Inferior parietal cortex (tissue), 1 donor: ENCODE data around the gene NOTUM.
A peak's percentile ranks its signal among the peaks of the same experiment; 100 is the strongest.
"Not testable (repeated sequence)": the region's sequence is repeated elsewhere in the genome, so short reads cannot be mapped to it uniquely, and the experiment has no call there.

Source experiments
- DNase-seq: peaks from one replicate; pipeline ENCODE4 v3.0.0-alpha.2; 2016; ENCODE audit errors: extremely low spot score

Gene NOTUM

DNA sequence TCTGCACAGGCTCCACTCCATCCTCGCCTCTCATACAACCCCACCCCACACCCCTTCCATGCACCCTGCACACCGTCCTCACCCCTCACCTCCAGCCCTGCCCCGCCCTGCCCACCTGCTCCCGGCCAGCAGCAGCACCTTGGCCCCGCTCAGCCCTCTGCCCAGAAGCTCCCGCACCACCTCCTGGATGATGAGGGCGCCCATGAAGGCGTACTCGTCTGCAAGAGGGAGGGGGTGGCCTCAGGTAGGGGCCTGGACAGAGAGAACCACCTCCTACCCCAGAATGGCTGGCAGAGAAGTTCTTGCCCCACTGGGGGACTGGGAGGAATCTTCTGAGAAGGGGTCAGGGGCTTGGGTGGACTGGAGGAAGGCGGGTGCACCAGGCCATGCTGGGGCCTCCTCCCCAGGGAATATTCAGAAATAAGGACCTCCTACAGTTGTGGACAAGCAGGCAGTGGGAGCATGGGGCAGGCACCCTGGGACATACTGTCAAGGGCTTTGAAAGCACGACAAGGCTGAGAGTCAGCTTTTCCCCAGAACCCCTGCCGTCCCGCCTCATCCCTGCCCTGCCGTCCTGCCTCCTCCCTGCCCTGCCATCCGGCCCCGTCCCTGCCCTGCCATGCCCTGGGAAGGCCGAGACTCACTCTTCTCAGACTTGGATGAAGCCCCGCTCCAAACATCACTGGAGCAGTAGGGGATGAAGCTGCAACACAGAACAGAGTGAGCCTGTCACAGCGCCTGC, 3.1 kb downstream of the NOTUM start:
- DNase-seq, result no peak

DNA sequence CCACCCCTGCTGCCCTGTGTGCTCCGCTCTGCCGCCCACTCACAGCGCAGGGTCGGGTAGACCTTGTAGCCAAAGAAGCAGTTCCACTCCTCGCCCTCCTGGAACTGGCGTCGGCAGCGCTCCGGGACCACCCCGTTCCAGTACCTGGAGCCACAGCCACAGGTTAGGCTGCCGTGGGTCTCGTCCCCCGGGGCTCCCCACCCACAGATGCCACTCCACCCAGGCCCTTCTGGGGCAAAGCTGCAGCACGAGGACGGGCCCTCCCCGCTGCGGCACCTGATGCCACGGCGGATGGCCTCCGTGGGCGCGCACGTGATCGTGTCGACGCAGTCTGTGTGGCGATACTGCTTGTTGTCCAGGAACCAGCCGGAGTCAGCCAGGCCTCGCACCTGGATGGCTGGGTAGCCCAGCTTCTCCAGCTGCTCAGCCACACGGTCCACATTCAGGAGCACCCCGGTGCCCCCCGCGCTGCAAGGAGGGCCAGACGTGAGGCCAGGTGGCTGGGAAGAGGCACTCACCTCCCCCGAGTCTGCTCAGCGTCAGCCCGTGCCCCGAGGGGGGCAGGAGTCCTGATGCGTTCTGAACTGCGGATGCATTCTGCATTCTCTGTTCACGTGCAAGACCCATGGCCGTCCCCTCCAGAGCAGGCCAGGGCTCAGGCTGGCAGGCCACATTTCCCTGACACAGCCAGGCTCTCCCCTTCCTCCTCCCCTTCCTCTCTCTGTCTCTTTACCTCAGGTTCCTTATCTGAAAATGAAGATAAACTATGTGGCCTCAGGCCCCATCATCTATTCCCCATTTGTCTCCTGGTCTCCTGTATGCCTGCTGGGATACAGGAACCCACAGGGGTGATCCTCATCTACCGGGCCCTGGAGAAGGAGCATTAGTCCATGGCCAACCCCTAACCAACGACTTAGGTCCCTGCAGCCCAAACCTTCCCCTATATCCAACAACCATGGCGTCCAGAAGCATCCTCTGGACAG, 4.1 kb downstream of the NOTUM start:
- no peak for DNase-seq

DNA sequence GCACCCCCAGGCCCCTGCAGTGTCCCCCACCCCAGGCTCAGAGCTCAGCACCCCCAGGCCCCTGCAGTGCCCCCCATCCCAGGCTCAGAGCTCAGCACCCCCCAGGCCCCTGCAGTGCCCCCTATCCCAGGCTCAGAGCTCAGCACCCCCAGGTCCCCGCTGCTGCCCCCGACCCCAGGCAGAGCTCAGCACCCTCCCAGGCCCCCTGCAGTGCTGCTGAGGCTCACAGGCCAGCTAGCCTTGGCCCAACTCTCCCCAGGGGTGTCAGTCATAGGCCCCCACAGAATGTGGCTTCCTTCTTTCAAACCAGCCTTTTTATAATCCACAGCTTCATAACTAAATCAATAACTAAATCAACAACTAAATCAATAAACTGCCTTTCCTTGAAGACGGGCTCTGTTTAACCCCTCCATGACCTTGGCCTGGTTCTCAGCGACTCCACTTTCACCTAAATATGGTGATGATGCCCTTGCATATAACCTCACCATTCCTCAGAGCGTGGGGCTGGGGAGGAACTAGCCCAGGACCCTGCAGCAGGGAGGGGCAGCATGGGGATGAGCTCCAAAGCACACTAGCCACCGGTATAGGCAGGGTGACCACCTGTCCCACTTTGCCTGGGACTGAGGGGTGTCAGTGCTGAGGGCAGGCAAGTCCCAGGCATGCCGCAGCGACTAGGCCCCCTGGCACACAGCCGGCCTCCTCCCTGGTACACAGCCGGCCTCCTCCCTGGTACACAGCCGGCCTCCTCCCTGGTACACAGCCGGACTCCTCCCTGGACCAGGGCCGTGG, 5.0 kb downstream of the NOTUM start:
- no peak for DNase-seq

DNA sequence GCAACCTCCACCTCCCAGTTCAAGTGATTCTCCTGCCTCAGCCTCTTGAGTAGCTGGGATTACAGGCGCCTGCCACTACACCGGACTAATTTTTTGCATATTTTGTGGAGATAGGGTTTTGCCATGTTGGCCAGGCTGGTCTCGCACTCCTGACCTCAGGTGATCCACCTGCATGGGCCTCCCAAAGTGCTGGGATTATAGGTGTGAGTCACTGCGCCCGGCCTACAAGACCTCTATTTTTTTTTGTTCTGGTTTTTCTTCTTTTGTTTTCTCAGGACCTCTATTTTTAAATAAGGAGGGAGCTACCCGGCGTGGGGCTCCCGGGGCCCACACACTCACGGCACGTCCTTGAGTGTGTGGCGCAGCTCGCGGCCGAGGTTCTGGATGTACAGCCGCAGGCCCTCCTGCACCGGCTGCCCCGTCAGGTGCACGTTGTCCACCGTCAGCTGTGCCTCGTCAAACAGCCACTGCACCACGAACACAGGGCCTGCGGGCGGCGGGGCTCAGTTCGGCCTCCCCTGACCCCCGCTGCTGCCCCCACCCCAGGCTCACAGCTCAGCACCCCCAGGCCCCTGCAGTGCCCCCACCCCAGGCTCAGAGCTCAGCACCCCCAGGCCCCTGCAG, 5.8 kb downstream of the NOTUM start:
- no peak for DNase-seq

DNA sequence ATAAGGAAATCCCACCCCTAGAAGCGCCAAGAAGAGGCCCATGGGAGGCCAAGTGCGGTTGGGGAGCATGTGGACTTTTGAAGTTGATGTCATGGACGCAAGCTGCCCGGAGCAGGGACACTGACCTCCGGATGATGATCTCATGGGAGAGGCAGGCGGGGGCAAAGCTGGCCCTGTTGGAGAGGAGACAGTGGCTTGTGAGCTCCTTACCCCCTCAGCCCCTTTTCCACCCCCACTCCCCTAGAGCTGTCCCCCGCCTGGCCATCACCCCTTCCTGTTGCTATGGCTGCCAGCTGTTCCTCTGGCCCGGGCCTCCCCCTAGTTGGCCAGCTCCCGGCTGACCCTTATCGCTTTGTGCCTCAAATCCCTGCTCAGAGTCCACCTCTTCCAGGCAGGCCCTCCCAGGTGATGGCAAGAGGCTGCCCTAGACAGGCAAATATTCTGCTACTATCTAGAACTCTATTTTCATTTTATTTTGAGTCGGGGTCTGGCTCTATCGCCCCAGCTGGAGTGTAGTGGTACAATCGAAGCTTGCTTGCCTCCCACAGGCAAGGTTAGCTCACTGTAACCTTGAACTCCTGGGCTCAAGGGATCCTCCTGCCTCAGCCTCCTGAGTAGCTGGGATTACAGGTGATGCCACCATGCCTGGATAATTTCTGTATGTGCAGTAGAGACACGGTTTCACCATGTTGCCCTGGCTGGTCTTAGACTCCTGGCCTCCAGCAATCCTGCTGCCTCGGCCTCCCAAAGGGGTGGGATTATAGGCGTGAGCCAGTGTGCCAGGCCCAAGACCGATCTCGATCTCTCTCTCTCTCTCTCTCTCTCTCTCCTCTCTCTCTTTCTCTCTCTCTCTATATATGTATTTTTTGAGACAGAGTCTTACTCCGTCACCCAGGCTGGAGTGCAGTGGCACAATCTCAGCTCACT, 6.6 kb downstream of the NOTUM start:
- DNase-seq, result no peak

DNA sequence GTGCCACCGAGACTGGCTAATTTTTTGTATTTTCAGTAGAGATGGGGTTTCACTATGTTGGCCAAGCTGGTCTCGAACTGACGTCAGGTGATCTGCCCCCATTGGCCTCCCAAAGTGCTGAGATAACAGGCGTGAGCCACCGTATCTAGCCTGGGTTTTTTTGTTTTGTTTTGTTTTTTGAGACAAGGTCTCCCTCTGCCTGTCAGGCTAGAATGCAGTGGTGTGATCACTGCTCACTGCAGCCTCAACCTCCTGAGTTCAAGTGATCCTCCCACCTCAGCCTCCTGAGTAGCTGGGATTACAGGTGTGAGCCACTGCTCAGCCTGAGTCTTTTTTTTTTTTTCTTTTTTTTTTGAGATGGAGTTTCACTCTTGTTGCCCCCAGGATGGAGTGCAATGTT, 7.5 kb downstream of the NOTUM start:
- DNase-seq, result not testable (repeated sequence)

DNA sequence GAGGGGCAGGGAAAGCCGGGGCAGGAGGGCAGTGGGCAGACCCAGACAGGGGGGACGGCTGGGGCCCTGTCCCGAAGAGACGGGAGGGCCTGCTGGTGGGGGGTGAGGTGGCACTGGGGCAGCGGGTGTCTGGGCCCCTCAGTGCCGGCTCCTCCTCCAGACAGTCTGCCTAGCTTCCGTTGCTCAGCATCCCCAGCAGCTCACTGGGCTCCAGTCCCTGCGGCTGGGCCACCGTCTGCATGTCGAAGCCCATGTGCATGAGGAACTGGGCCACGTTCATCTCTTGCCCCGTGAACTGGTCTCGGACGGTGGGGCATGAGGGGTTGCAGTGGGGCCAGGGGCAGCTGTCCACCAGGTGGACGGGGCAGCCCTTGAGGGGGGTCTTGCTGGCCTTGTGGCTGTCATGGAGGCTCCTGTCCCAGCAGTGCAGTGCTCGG, 8.2 kb downstream of the NOTUM start:
- DNase-seq, result no peak

DNA sequence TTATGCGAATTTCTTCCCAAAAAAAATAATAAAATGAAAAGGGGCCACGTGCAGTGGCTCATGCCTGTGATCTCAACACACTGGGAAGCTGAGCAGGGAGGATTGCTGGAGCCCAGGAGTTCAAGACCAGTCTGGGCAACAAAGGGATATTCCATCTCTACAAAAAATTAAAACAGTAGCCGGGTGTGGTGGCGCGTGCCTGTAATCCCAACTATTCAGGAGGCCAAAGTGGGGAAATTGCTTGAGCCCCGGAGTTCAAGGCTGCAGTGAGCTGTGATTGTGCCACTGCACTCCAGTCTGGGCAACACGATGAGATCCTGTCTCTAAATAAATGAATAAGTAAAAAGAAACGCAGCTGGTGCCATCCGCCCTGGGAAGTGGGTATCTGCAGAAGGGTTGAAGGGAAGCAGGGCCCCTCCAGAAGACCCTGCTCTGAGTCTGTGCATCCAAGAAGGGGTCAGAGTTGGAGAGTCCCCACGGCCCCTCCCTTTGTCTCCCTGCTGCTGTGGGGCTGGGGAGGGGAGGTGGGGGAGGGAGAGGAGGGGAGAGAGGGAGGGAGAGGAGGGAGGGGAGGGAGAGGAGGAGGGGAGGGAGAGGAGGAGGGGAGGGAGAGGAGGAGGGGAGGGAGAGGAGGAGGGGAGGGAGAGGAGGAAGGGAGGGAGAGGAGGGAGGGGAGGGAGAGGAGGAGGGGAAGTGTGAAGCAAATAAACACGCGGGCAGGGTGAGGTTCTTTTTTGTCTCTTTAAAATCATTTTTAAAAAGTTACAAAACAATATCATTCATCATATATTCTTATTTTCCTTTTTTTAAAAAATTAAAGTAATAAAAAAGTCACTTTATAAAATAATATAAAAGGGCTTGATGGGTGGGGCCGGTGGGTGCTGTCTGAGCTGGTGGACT, 9.0 kb downstream of the NOTUM start:
- DNase-seq, result no peak

DNA sequence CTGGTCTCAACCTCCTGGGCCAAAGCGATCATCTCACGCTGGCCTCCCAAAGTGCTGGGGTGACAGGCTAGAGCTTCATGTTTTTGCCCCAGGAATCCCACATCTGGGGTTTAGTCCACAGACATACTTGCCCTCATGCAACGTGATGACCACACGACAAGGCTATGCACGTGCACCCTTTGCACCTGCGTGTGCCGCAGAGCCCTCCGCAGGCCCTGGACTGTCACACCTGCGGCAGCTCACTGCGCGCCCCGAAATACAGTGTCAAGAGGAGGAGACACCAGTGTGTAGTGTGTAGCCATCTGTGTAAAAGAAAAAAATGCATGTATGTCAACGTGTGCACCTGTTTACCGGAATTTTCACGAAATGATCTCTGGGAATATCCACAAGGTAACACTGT, 10.5 kb downstream of the NOTUM start:
- DNase-seq, result no peak

DNA sequence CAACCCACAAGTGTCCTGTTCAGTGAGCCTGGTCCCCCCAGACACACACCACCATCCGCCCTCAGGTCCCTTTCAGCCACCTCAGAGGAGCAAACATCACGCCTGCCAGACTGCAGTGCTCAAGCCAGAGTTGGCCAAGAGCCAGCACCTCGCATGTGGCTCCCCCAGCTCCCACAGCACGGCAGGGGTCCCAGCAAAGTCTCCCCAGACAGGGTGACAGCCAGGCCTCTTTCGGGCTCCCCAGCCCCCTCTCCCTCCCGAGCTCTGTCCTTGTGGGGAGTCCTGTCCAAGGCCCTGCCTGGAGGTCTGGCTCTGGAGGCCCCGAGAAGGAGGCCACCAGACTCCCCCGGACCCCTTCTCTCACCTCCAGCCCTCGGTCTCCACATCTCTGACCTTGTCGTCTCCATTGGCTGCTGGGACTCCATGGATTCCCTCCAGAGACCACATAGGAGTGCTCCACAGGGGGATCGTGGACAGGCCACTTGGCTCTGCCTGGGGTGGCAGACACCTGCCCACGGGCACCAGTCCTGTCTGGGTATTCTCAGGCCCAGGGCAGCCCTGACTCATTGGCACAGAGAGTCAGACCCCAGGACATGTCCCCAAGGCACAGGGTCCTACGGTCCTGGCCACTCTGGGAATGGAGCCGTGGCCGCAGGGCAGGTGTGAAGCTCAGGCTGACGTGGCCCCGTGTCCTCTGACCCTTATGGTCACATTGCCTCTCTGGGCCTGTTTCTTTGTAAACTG, 12.2 kb downstream of the NOTUM start:
- DNase-seq, result no peak

DNA sequence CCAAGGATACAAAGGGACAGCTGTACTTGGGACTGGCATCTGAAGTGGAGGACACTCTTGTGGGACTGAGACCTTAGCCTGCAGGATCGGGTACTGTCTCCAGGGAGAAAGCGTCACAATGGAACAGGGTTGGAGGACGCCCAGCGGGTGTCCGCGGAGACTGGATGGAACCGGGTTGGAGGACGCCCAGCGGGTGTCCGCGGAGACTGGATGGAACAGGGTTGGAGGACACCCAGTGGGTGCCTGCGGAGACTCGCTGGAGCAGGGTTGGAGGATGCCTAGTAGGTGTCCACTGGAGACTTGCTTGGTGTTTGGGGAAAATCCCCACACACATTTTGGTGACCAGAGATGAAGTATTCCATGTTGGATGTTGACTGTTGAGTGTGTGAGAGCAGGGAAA, 13.8 kb downstream of the NOTUM start, which contains the start of gene MYADML2:
Gene MYADML2 (minus strand): TSS at position 45 of the 400 bp plus-strand sequence. CDS start 5,492 bp downstream, outside the sequence.
- no peak for DNase-seq

DNA sequence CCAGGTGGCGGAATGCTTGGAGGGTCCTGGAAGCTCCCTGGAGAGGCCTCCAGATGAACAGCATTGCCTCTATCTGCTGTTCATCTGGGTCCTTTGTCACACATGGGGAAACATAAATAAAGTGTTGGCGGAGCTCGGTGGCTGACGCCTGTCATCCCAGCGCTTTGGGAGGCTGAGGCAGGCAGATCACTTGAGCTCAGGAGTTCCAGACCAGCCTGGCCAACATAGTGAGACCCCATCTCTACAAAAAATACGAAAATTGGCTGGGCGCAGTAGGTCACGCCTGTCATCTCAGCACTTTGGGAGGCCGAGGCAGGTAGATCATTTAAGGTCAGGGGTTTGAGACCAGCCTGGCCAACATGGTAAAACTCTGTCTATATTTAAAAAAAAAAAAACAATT, 16.1 kb downstream of the NOTUM start:
- DNase-seq, result no peak

DNA sequence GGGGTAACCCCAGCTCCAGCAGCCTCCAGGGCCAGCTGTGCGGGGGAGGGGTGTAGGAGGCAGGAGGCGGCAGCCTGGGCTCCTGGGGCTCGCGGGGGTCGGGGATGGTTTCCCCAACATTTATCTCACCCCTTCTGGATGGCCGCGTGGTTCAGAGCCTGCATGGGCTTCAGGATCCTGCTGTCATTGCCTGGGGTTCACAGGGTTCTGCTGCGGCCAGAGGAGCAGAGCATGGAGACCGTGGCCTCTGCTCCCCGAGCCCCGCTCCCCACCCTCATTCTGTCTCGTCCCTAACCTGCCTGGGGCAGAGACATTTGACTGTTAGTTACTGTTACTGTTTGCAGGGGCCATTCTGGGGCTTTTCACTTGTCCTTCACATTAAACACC, 18.8 kb downstream of the NOTUM start:
- DNase-seq, result no peak

DNA sequence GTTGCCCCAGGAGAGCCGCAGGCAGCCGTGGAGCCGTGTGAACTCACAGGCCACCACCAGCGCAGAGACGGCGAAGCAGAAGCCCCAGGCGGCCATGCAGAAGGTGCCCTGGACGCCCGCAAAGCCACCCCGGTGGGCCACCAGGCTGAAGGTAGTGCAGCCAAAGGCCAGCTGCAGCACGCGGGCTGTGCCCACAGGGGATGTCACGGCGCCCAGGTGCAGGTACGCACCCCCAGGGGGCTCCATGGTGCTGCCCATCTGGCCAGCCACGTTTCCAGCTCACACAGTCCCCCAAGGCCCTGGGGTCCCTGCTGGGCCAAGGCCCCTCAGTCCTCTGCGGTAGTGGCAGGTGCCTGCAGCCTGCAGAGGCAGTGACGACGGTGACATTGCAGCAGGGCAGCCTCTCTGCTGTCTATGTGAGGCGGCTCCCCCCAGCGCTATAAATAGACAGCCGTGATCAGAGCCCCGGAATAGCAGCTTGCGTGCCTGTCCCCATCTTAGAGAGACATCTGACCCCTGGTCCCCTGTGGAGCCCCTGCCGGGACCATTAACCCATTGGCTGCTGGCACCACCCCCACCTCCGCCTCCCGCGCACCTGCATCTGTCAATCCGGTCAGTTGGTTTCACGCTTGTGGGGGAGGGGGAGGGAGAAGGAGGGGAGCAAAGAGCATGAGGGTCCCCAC, 19.4 kb downstream of the NOTUM start:
- no peak for DNase-seq

DNA sequence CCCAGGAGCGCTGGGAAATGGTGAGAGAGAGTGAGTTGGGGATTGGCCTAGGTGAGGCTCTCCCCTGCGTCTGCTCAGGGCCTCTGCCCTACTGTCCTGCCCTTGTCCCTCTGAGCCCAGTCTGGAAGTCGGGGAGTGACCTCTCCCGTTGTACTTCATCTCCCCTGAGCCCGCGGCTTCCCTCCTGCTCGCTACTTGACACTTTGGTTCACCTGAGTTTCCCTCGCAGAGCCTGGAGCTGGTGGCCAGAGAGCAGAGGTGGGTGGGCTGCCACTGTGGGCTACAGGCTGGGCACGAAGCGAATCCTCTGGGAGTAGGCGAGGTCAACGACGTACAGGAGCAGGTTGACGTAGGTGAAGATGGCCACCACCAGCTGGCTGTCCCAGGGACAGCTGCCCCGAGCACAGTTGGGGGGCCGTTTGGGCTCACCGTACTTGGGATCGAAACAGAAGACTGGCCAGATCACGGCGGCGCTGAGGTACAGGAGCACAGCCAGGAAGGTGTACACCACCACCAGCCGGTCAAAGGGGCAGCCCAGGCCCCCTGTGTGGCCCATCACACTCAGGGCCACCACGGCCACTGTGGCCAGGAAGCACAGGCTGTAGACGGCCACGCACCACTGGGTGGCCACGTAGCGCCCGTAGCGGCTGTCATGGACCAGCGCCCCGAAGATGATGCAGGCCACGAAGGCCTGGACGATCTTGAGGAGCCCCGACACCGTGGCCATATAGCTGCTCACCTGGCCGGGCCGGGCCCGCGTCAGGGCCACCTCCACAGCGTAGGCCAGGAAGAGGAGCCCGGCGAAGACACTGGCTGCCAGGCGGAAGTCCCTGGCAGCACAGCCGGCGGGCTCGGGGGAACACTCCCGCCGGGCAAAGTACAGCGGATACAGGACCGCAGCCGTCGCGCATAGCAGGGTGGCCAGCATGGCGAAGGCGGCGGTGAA, 20.2 kb downstream of the NOTUM start:
- DNase-seq, result no peak

DNA sequence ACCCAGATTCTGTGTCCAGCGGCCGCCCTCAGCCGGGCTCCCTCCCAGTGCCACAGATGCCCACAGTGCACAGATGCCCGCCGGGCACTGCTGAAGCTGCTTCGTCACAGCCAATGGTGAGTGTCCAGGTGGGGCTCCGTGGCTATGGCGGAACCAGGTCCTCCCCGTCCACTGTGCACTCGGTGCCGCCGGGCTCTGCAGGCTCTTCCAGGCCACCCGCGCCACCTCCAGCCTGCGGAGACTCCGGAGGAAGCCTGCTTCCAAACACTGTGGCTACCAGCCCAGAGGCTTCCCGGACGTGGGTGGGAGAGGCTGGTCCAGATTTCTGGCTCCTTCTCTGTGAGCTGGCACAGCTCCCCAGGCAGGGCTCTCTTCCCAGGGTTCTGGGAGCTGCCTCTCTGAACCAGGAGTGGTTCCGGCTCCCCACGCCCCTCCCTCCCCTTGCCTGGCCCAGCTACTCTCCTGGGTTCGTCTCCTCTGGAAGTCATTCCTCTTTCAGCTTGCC, 21.1 kb downstream of the NOTUM start:
- DNase-seq, result peak; percentile 49

DNA sequence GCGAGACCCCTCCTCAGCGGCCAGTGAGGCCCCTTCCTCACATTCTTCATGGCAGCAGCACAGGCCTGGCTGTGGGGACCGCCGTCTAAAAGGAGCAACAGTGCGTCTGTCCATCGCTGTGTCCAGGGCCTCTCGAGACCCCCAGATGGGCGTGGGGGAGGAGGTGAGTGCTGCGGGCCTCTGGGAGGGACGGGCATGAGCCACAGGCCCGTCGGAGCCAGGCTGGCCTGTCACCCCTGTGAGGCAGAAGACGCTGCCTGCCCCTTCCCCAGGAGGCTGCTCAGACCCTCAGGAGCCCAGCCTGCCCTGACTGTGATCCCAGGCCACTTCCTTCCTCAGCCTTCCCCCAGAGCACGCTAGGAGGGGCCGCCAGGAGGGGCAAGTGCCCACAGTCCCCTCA, 21.8 kb downstream of the NOTUM start:
- DNase-seq, result no peak
